ENCODE data around the gene WIF1.

The WIF1 gene

DNA sequence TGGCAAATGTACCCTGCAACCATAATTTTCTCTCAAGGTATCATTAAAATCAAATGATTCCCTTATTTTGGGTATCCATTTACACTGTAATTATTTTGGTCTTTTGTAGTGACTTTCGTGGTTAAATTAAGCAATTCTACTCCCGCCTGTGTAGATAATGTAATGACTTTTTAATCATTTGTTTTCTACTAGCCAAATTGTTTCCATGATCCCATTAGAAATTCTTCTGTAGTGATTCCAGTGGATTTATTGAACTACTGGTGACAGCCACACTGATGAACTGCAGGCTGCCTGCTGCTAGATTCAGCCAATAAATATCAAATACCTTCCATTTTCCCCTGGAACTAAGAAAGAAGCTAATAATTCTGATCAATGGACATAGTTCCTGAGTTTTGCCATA is 96.0 kb downstream of the WIF1 start:
- no peak overlapping the region for H2BK5ac ChIP-seq (ENCODE audit: low read length)
- no peak overlapping the region for H3K4me3 ChIP-seq (ENCODE audit: low read length in 2 of 2)
- H2BK120ac ChIP-seq (ENCODE audit: low read depth, low read length), result no peak overlapping the region
- no peak overlapping the region for H2AK5ac ChIP-seq (ENCODE audit: low read depth, low read length)
- H2BK15ac ChIP-seq (ENCODE audit: low read length), result no peak overlapping the region
- no peak overlapping the region for H2AFZ ChIP-seq (ENCODE audit: low read length)
- H3K36me3 ChIP-seq (replicated peaks in 1 of 2; ENCODE audit: control insufficient read depth in 2 of 2, insufficient read depth in 2 of 2, low read length in 2 of 2), result no peaks in the 10 kb centered on the region
- H3K9me3 ChIP-seq (replicated peaks in 1 of 2; ENCODE audit: control insufficient read depth in 2 of 2, insufficient read depth in 1 of 2, low read depth in 1 of 2, low read length in 2 of 2), result no peaks in the 10 kb centered on the region
- H3K9ac ChIP-seq (ENCODE audit: low read depth, low read length, poor library complexity), result no peak overlapping the region
- no peak overlapping the region for H2BK12ac ChIP-seq (ENCODE audit: low read length)
- H3K79me1 ChIP-seq (ENCODE audit: low read depth, low read length), result no peaks in the 10 kb centered on the region
- H4K91ac ChIP-seq (ENCODE audit: low read depth, low read length, poor library complexity), result no peak overlapping the region
- H3K18ac ChIP-seq (ENCODE audit: low read length), result no peak overlapping the region
- no peak overlapping the region for H3K27ac ChIP-seq (replicated peaks; ENCODE audit: low read length)
- no peak overlapping the region for H3K14ac ChIP-seq (ENCODE audit: low read length)
- no peak overlapping the region for H3K4me2 ChIP-seq (ENCODE audit: insufficient read depth, low read length, poor library complexity, severe bottlenecking)
- H3K23ac ChIP-seq (ENCODE audit: low read depth, low read length, poor library complexity), result no peak overlapping the region
- H3K4me1 ChIP-seq (ENCODE audit: control insufficient read depth in 2 of 2, insufficient read depth in 1 of 2, low read depth in 1 of 2, low read length in 2 of 2), result peaks cover 0 to 2% of the 10 kb centered on the region in 2 donors
- no peak for DNase-seq (ENCODE audit: low spot score)
- WGBS, 2 donors (ENCODE audit: extremely low coverage in 2 of 2, insufficient read length in 2 of 2, insufficient replicate concordance in 1 of 2), result no CpG with 5 or more reads among the region's 2 CpGs
- H4K8ac ChIP-seq (ENCODE audit: low read depth, low read length), result no peak overlapping the region
- no peak overlapping the region for H3K4ac ChIP-seq (ENCODE audit: low read length)
- no peaks in the 10 kb centered on the region for H3K27me3 ChIP-seq (ENCODE audit: control insufficient read depth in 3 of 3, insufficient read depth in 3 of 3, low read depth in 1 of 3, low read length in 3 of 3)

DNA sequence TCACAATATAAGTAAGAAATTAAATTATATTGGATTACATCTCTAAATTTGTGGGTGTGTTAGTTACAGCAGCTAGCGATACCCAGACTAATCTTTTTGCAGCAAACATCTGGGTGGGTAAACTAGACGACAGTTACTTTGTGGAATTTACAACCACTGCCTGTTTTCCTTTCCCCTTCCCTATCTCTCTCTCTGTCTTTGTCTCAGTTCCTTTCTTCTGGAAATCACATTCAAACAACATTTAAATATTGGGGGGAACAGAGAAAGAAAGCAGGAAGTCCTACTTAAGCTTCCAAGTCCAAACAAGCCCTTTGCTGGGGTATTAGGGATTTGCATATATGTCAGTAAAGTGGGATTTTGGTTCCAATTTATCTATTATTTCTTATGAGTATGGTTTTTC is 97.6 kb downstream of the WIF1 start:
- Histone ChIP-seq H3K36me3 (replicated peaks in 1 of 2; ENCODE audit: control insufficient read depth in 2 of 2, insufficient read depth in 2 of 2, low read length in 2 of 2) (no peaks in the 10 kb centered on the region), H2BK12ac (ENCODE audit: low read length) (no peak overlapping the region), H3K27ac (replicated peaks; ENCODE audit: low read length) (no peak overlapping the region), H3K27me3 (ENCODE audit: control insufficient read depth in 3 of 3, insufficient read depth in 3 of 3, low read depth in 1 of 3, low read length in 3 of 3) (no peaks in the 10 kb centered on the region), H3K4me1 (ENCODE audit: control insufficient read depth in 2 of 2, insufficient read depth in 1 of 2, low read depth in 1 of 2, low read length in 2 of 2) (peaks cover 0 to 2% of the 10 kb centered on the region in 2 donors), H3K9me3 (replicated peaks in 1 of 2; ENCODE audit: control insufficient read depth in 2 of 2, insufficient read depth in 1 of 2, low read depth in 1 of 2, low read length in 2 of 2) (no peaks in the 10 kb centered on the region), H3K4ac (ENCODE audit: low read length) (no peak overlapping the region), H2AK5ac (ENCODE audit: low read depth, low read length) (no peak overlapping the region), H3K18ac (ENCODE audit: low read length) (no peak overlapping the region), H3K79me1 (ENCODE audit: low read depth, low read length) (no peaks in the 10 kb centered on the region), H4K91ac (ENCODE audit: low read depth, low read length, poor library complexity) (no peak overlapping the region), H4K8ac (ENCODE audit: low read depth, low read length) (no peak overlapping the region), H2AFZ (ENCODE audit: low read length) (no peak overlapping the region), H2BK15ac (ENCODE audit: low read length) (no peak overlapping the region), H3K14ac (ENCODE audit: low read length) (no peak overlapping the region), H2BK5ac (ENCODE audit: low read length) (no peak overlapping the region), H3K4me2 (ENCODE audit: insufficient read depth, low read length, poor library complexity, severe bottlenecking) (no peak overlapping the region), H3K9ac (ENCODE audit: low read depth, low read length, poor library complexity) (no peak overlapping the region), H3K23ac (ENCODE audit: low read depth, low read length, poor library complexity) (no peak overlapping the region), H2BK120ac (ENCODE audit: low read depth, low read length) (no peak overlapping the region), H3K4me3 (ENCODE audit: low read length in 2 of 2) (no peak overlapping the region)
- no peak for DNase-seq (ENCODE audit: low spot score)
- WGBS, 2 donors (ENCODE audit: extremely low coverage in 2 of 2, insufficient read length in 2 of 2, insufficient replicate concordance in 1 of 2), result no CpG with 5 or more reads among the region's 2 CpGs

DNA sequence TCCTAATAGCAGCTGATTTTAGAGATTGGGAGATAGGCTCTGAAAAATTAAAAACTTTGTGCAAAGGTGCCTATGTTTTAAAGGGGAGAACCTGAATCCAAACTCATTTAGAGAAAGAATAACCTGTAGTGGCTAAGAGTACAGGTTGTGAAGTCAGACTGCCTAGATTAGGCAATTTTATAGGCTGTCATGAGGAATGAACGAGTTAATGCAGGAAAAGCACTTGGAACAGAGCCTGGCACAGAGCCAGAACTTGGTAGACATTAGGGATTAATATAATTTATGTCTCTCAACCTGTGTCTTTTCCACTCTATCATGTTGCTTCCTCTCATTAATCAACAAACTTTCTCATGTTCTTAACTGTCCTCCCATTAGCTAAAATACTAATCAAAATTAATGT is 98.1 kb downstream of the WIF1 start:
- no peak overlapping the region for H3K27ac ChIP-seq (replicated peaks; ENCODE audit: low read length)
- H4K91ac ChIP-seq (ENCODE audit: low read depth, low read length, poor library complexity), result no peak overlapping the region
- H3K4me2 ChIP-seq (ENCODE audit: insufficient read depth, low read length, poor library complexity, severe bottlenecking), result no peak overlapping the region
- H3K18ac ChIP-seq (ENCODE audit: low read length), result no peak overlapping the region
- H2AFZ ChIP-seq (ENCODE audit: low read length), result no peak overlapping the region
- H2BK120ac ChIP-seq (ENCODE audit: low read depth, low read length), result no peak overlapping the region
- no peak overlapping the region for H3K23ac ChIP-seq (ENCODE audit: low read depth, low read length, poor library complexity)
- no CpG with 5 or more reads among the region's 1 CpG for WGBS, 2 donors (ENCODE audit: extremely low coverage in 2 of 2, insufficient read length in 2 of 2, insufficient replicate concordance in 1 of 2)
- no peak overlapping the region for H2BK5ac ChIP-seq (ENCODE audit: low read length)
- no peak overlapping the region for H2AK5ac ChIP-seq (ENCODE audit: low read depth, low read length)
- H3K4me1 ChIP-seq (ENCODE audit: control insufficient read depth in 2 of 2, insufficient read depth in 1 of 2, low read depth in 1 of 2, low read length in 2 of 2), result peaks cover 0 to 2% of the 10 kb centered on the region in 2 donors
- no peaks in the 10 kb centered on the region for H3K9me3 ChIP-seq (replicated peaks in 1 of 2; ENCODE audit: control insufficient read depth in 2 of 2, insufficient read depth in 1 of 2, low read depth in 1 of 2, low read length in 2 of 2)
- no peak overlapping the region for H3K9ac ChIP-seq (ENCODE audit: low read depth, low read length, poor library complexity)
- no peaks in the 10 kb centered on the region for H3K36me3 ChIP-seq (replicated peaks in 1 of 2; ENCODE audit: control insufficient read depth in 2 of 2, insufficient read depth in 2 of 2, low read length in 2 of 2)
- no peaks in the 10 kb centered on the region for H3K79me1 ChIP-seq (ENCODE audit: low read depth, low read length)
- no peak for DNase-seq (ENCODE audit: low spot score)
- no peak overlapping the region for H3K4me3 ChIP-seq (ENCODE audit: low read length in 2 of 2)
- no peak overlapping the region for H3K14ac ChIP-seq (ENCODE audit: low read length)
- H2BK15ac ChIP-seq (ENCODE audit: low read length), result no peak overlapping the region
- no peak overlapping the region for H2BK12ac ChIP-seq (ENCODE audit: low read length)
- H4K8ac ChIP-seq (ENCODE audit: low read depth, low read length), result no peak overlapping the region
- H3K27me3 ChIP-seq (ENCODE audit: control insufficient read depth in 3 of 3, insufficient read depth in 3 of 3, low read depth in 1 of 3, low read length in 3 of 3), result no peaks in the 10 kb centered on the region
- no peak overlapping the region for H3K4ac ChIP-seq (ENCODE audit: low read length)

DNA sequence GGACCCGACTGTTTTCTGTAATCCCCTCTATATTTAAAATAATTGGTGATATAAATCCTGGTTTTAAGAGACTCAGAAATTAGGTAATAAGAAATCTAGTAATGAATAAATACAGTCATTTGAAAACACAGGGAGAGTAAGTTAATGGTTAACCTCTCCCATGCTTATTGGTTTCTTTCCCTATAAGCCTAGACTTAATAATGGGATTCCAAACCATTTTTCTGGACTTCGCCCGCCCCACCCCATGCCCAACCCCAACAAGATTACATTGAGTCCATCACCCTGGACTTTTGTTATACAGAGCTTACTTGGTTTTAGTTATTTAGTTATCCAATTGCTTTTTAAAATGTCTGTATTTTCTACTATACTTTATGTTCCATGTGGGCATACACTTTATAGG is 98.7 kb downstream of the WIF1 start:
- Histone ChIP-seq H4K91ac (ENCODE audit: low read depth, low read length, poor library complexity) (no peak overlapping the region), H2BK12ac (ENCODE audit: low read length) (no peak overlapping the region), H3K4me2 (ENCODE audit: insufficient read depth, low read length, poor library complexity, severe bottlenecking) (no peak overlapping the region), H3K79me1 (ENCODE audit: low read depth, low read length) (no peaks in the 10 kb centered on the region), H2BK120ac (ENCODE audit: low read depth, low read length) (no peak overlapping the region), H3K27ac (replicated peaks; ENCODE audit: low read length) (no peak overlapping the region), H3K4ac (ENCODE audit: low read length) (no peak overlapping the region), H4K8ac (ENCODE audit: low read depth, low read length) (no peak overlapping the region), H2BK5ac (ENCODE audit: low read length) (no peak overlapping the region), H3K18ac (ENCODE audit: low read length) (no peak overlapping the region), H3K9me3 (replicated peaks in 1 of 2; ENCODE audit: control insufficient read depth in 2 of 2, insufficient read depth in 1 of 2, low read depth in 1 of 2, low read length in 2 of 2) (no peaks in the 10 kb centered on the region), H3K4me1 (ENCODE audit: control insufficient read depth in 2 of 2, insufficient read depth in 1 of 2, low read depth in 1 of 2, low read length in 2 of 2) (peaks cover 0 to 2% of the 10 kb centered on the region in 2 donors), H2AK5ac (ENCODE audit: low read depth, low read length) (no peak overlapping the region), H3K23ac (ENCODE audit: low read depth, low read length, poor library complexity) (no peak overlapping the region), H2AFZ (ENCODE audit: low read length) (no peak overlapping the region), H3K27me3 (ENCODE audit: control insufficient read depth in 3 of 3, insufficient read depth in 3 of 3, low read depth in 1 of 3, low read length in 3 of 3) (no peaks in the 10 kb centered on the region), H3K9ac (ENCODE audit: low read depth, low read length, poor library complexity) (no peak overlapping the region), H3K4me3 (ENCODE audit: low read length in 2 of 2) (no peak overlapping the region), H3K14ac (ENCODE audit: low read length) (no peak overlapping the region), H2BK15ac (ENCODE audit: low read length) (no peak overlapping the region), H3K36me3 (replicated peaks in 1 of 2; ENCODE audit: control insufficient read depth in 2 of 2, insufficient read depth in 2 of 2, low read length in 2 of 2) (no peaks in the 10 kb centered on the region)
- no CpG with 5 or more reads among the region's 3 CpGs for WGBS, 2 donors (ENCODE audit: extremely low coverage in 2 of 2, insufficient read length in 2 of 2, insufficient replicate concordance in 1 of 2)
- DNase-seq (ENCODE audit: low spot score), result no peak

All from neuronal stem cell (in vitro differentiated cells).